ENCODE data around the gene RHEX. TPM values are rescaled to one million over a fixed set of nuclear protein-coding genes. Genes with fewer than 3 reads are reported as not detected.

RHEX gene
- total RNA-seq, 2 donors from 2014 or later, result 0.86 TPM; not detected in 1

- Mint-ChIP-seq H3K27ac (no peak overlapping the region), H3K36me3 (no peaks in the 10 kb centered on the region), H3K27me3 (peaks cover 20 to 22% of the 10 kb centered on the region in 2 donors), H3K4me1 (ENCODE audit: low read depth in 2 of 2) (no peaks in the 10 kb centered on the region), H3K9me3 (no peaks in the 10 kb centered on the region), H3K4me3 (no peak overlapping the region)
- ATAC-seq (no peak), DNase-seq (ENCODE audit: low spot score) (no peak)
These were observed 80.9 kb downstream of the RHEX start for GRCh38 chr1:206133751-206134415.

- Mint-ChIP-seq H3K9me3 (no peaks in the 10 kb centered on the region), H3K36me3 (no peaks in the 10 kb centered on the region), H3K4me1 (ENCODE audit: low read depth in 2 of 2) (no peaks in the 10 kb centered on the region), H3K27me3 (peaks cover 28 to 30% of the 10 kb centered on the region in 2 donors), H3K27ac (no peak overlapping the region), H3K4me3 (no peak overlapping the region)
- ATAC-seq (no peak), DNase-seq (ENCODE audit: low spot score) (no peak)
These were observed 82.3 kb downstream of the RHEX start for GRCh38 chr1:206135248-206135647.

GRCh38 chr1:206136241-206136640 lies 83.3 kb downstream of the RHEX start:
- Mint-ChIP-seq H3K36me3 (no peaks in the 10 kb centered on the region), H3K27me3 (peaks cover 31 to 32% of the 10 kb centered on the region in 2 donors), H3K4me1 (ENCODE audit: low read depth in 2 of 2) (no peaks in the 10 kb centered on the region), H3K27ac (no peak overlapping the region), H3K9me3 (no peaks in the 10 kb centered on the region), H3K4me3 (no peak overlapping the region)
- DNase-seq (ENCODE audit: low spot score) (no peak), ATAC-seq (no peak)

- Mint-ChIP-seq H3K36me3 (no peaks in the 10 kb centered on the region), H3K4me1 (ENCODE audit: low read depth in 2 of 2) (no peaks in the 10 kb centered on the region), H3K27ac (no peak overlapping the region), H3K4me3 (no peak overlapping the region), H3K9me3 (no peaks in the 10 kb centered on the region), H3K27me3 (peaks cover 37 to 57% of the 10 kb centered on the region in 2 donors)
- ATAC-seq (no peak), DNase-seq (ENCODE audit: low spot score) (no peak)
These were observed 89.0 kb downstream of the RHEX start for GRCh38 chr1:206142011-206142410.

GRCh38 chr1:206142770-206143169 lies 89.8 kb downstream of the RHEX start:
- Mint-ChIP-seq H3K4me3 (no peak overlapping the region), H3K27ac (no peak overlapping the region), H3K4me1 (ENCODE audit: low read depth in 2 of 2) (no peaks in the 10 kb centered on the region), H3K27me3 (peaks cover 37 to 56% of the 10 kb centered on the region in 2 donors), H3K9me3 (no peaks in the 10 kb centered on the region), H3K36me3 (no peaks in the 10 kb centered on the region)
- ATAC-seq, result no peak
- no peak for DNase-seq (ENCODE audit: low spot score)

GRCh38 chr1:206143537-206144172 lies 90.7 kb downstream of the RHEX start:
- Mint-ChIP-seq H3K9me3 (no peaks in the 10 kb centered on the region), H3K27ac (no peak overlapping the region), H3K4me1 (ENCODE audit: low read depth in 2 of 2) (no peaks in the 10 kb centered on the region), H3K36me3 (no peaks in the 10 kb centered on the region), H3K27me3 (peaks cover 29 to 47% of the 10 kb centered on the region in 2 donors), H3K4me3 (no peak overlapping the region)
- no peak for ATAC-seq
- DNase-seq (ENCODE audit: low spot score), result no peak

GRCh38 chr1:206144605-206145004 lies 91.6 kb downstream of the RHEX start:
- H3K4me3 Mint-ChIP-seq, result no peak overlapping the region
- no peaks in the 10 kb centered on the region for H3K36me3 Mint-ChIP-seq
- DNase-seq (ENCODE audit: low spot score) (no peak), ATAC-seq (no peak)
- H3K27me3 Mint-ChIP-seq, result peaks cover 23 to 41% of the 10 kb centered on the region in 2 donors
- H3K9me3 Mint-ChIP-seq, result no peaks in the 10 kb centered on the region
- no peak overlapping the region for H3K27ac Mint-ChIP-seq
- H3K4me1 Mint-ChIP-seq (ENCODE audit: low read depth in 2 of 2), result no peaks in the 10 kb centered on the region

- Mint-ChIP-seq H3K36me3 (no peaks in the 10 kb centered on the region), H3K4me3 (no peak overlapping the region), H3K27me3 (peaks cover 17 to 29% of the 10 kb centered on the region in 2 donors), H3K27ac (no peak overlapping the region), H3K4me1 (ENCODE audit: low read depth in 2 of 2) (no peaks in the 10 kb centered on the region), H3K9me3 (no peaks in the 10 kb centered on the region)
- DNase-seq (ENCODE audit: low spot score) (no peak), ATAC-seq (no peak)
These were observed 92.9 kb downstream of the RHEX start for GRCh38 chr1:206145771-206146290.

Other genes with a start within 250 kb of the RHEX start
- gene SLC41A1, start 240.0 kb upstream of the RHEX start, total RNA-seq, result 10 to 100 TPM; 66.2 to 80.2 TPM
- gene PM20D1, start 203.0 kb upstream of the RHEX start, total RNA-seq, result under 1 TPM in 1 of 2 donors, not detected in 1; 0.75 TPM
- not detected for gene SLC26A9, start 109.7 kb upstream of the RHEX start, total RNA-seq
- not detected for gene RAB7B, start 49.8 kb upstream of the RHEX start, total RNA-seq
- not detected for gene CTSE, start 29.3 kb upstream of the RHEX start, total RNA-seq
- gene AVPR1B, start 64.2 kb downstream of the RHEX start, total RNA-seq, result not detected
- 10 to 100 TPM; 21.0 to 33.9 TPM for gene FAM72A, start 149.7 kb downstream of the RHEX start, total RNA-seq
- 100 to 1,000 TPM; 178 to 237 TPM for gene SRGAP2, start 150.4 kb downstream of the RHEX start, total RNA-seq